Measurements from ENCODE around the gene FBN2.
"Not testable (repeated sequence)": the region's sequence is repeated elsewhere in the genome, so short reads cannot be mapped to it uniquely, and the experiment has no call there.

The FBN2 gene

GRCh38 chr5:128426090-128426534, 111.9 kb downstream of the FBN2 start:
- DNase-seq (ENCODE audit: low spot score), result no peak

GRCh38 chr5:128424646-128425045, 113.4 kb downstream of the FBN2 start:
- DNase-seq (ENCODE audit: low spot score), result no peak

DNA sequence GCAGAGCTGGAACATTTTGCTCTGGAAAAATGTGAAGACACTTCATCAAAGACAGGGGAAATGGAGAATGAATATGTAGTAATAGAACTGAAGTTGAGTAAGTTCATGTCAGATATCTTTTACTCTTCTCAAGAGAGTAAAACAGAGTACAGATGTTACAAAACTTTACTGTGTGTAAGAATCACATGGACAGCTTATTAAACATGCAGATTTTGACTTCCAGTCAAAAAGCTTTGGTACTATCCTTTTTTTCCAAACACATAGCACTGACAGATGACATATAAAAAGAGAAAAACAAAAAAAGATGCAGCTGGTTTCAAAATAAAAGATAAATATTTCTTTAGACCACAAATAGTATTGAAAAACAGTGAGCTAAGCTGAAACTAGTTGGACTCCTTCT, 115.4 kb downstream of the FBN2 start:
- DNase-seq (ENCODE audit: low spot score), result no peak

GRCh38 chr5:128414469-128414868, 123.6 kb downstream of the FBN2 start:
- no peak for DNase-seq (ENCODE audit: low spot score)

- DNase-seq (ENCODE audit: low spot score), result no peak
Observed at GRCh38 chr5:128413356-128413755, 124.7 kb downstream of the FBN2 start.

- no peak for DNase-seq (ENCODE audit: low spot score)
Observed at GRCh38 chr5:128412145-128412930, 125.7 kb downstream of the FBN2 start.

- DNase-seq (ENCODE audit: low spot score), result no peak
Observed at GRCh38 chr5:128409166-128409800, 128.8 kb downstream of the FBN2 start.

DNA sequence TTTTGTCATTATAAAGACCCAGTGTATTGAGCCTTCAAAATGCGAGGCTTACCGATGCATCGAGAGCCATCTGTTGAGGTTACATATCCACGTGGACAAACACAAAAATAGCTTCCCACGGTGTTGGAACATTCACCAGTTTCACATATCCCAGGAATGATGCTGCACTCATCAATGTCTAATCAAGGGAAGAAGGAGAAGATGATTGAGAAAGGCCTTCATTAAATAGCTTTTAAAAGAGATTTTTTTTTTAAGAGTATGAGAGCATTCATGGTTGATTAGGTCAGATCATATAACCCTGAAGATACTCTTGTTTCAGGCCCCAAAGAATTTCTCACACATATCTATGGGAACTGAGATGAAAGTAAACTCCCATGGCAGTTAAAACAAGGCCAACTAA, 129.4 kb downstream of the FBN2 start:
- DNase-seq (ENCODE audit: low spot score), result no peak

GRCh38 chr5:128407944-128408343, 130.1 kb downstream of the FBN2 start:
- no peak for DNase-seq (ENCODE audit: low spot score)

- DNase-seq (ENCODE audit: low spot score), result no peak
Observed at GRCh38 chr5:128406803-128407202, 131.2 kb downstream of the FBN2 start.

GRCh38 chr5:128405159-128405558, 132.9 kb downstream of the FBN2 start:
- no peak for DNase-seq (ENCODE audit: low spot score)

DNA sequence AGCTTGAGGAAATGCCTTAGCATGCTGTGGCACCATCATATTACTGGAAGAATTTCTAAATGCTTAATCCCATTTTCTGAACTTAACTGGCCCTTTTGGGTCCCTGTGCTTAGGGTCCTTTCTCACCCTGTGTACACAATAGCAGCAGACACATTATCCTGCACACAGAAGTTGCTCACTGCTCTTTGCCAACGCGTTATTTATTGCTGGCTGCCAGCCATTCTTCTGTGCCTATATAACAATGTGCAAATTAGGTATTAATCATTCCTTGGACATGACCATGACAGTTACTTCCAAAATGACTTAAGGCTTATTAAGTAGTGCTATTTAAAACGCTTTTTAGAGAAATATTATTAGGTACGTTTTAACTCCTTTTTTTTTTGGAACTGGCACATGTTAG, 134.7 kb downstream of the FBN2 start:
- no peak for DNase-seq (ENCODE audit: low spot score)

DNA sequence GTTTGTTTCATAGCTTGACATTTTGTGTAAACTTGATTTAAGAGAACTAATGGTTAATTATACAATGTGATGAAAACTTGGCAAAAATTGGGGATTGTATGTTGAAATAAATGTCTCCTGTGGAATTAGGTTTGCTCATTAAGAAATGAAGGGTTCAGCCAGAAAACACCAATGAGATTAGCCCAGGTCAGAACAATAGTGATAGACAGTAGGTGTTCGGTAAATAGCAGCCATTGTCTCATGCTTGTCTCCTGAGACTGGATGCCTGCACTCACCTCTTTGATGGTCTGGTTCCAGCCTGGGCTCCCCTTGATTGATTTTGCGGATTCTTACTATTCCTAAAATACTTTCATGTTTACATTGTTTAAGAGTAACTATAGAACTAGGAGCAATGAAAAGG, 135.5 kb downstream of the FBN2 start:
- DNase-seq (ENCODE audit: low spot score), result no peak

GRCh38 chr5:128400766-128401165, 137.3 kb downstream of the FBN2 start:
- DNase-seq (ENCODE audit: low spot score), result not testable (repeated sequence)

- DNase-seq (ENCODE audit: low spot score), result no peak
Observed at GRCh38 chr5:128399111-128399510, 138.9 kb downstream of the FBN2 start.

DNA sequence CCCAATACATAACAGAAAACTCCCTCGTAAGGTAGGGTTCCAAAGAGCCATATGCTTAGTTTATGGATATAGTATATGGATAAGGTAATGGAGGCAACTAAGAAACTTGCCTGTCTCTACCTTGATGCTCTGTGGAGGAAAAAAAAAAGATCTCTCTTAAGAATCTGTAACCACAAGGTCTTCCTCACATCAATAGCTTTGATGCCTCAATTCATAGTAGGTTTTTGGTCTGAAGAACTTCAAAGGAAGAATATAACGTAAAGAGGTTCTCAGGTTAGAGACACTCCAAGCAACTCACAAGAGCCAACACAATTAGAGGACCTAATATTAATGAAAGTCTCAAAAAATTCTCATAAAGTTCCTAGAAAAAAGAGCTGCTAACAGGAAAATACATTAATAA, 140.2 kb downstream of the FBN2 start:
- no peak for DNase-seq (ENCODE audit: low spot score)

- DNase-seq (ENCODE audit: low spot score), result no peak
Observed at GRCh38 chr5:128395073-128395472, 143.0 kb downstream of the FBN2 start.

DNA sequence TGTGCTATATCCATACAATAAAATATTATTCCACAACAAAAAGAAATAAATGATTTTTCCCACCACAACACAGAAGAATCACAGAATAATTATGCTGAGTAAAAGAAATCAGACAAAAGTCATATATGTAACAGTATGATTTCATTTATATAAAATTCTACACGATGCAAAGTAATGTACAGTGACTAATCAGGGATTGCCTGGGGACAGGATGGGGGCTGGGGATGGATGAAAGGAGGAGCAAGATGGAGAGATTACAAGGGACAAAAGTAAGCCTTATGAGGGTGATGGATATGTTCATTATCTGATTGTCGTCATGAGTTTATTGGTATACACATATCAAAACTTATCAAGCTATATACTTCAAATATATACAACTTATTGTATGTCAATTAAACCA, 154.0 kb downstream of the FBN2 start:
- DNase-seq (ENCODE audit: low spot score), result no peak

- no peak for DNase-seq (ENCODE audit: low spot score)
Observed at GRCh38 chr5:128380337-128380736, 157.7 kb downstream of the FBN2 start.

DNA sequence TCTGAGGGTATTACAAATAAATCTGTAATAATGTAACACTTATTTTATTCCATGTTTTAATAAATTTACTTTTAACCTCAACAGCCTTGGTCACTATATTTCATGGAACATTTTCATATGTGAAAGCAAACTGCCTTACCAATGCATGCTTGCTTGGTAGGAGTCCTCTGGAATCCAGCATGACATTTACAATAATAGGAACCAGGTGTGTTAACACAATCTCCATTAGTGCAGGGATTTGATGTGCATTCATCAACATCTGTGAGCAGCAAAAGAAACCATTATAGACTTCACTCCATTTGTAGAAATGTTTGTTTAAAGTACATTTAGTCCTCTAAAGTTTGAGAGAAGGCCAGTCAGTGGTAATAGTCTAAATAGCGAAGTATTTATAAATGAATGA, 159.4 kb downstream of the FBN2 start:
- no peak for DNase-seq (ENCODE audit: low spot score)

- no peak for DNase-seq (ENCODE audit: low spot score)
Observed at GRCh38 chr5:128378196-128378595, 159.8 kb downstream of the FBN2 start.

DNA sequence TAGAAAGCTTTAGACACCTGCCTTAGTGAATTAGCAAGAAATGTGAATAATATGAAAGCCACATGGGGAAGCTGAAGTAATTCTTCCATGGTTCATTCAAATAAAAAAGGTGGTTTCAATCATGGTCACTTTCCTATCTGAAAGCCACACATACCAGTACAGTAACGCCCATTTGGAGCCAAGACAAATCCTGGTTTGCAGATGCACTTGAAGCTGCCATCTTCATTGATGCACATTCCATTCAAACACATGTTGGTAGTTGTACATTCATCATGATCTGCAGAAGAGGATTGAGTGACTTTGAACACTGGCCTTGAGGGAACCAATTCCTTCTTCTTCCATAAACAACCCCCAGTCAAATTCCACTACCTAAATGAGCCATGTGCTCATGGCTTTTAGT, 161.5 kb downstream of the FBN2 start:
- DNase-seq (ENCODE audit: low spot score), result no peak

DNA sequence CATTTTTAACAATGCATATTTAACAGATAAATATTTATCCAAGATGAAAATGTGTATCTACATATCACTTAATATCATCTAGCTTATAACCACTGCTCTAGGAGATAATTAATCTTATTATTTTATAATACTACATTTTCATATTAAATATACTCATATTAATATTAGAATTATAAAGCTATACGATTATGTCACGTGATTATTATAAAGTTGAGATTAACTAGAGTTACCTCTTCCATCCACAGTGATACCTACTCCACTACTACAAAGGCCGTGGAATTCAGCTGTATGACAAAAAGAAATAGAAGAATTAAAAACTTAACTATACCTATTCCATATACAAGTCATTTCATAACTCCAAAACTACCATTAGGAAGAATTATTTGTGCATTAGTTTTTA, 171.9 kb downstream of the FBN2 start:
- no peak for DNase-seq (ENCODE audit: low spot score)

- DNase-seq (ENCODE audit: low spot score), result no peak
Observed at GRCh38 chr5:128362370-128362769, 175.7 kb downstream of the FBN2 start.
